Neural cell (in vitro differentiated cells): Measurements from ENCODE around the gene SPDYE1.
"Not testable (repeated sequence)": the region's sequence is repeated elsewhere in the genome, so short reads cannot be mapped to it uniquely, and the experiment has no call there.

Experiments
- EP300 ChIP-seq: fragments of 450-650 bp; conservative IDR thresholded peaks from 2 replicates; pipeline ENCODE4 v1.6.1; 2014; ENCODE audit warnings: antibody characterized with exemption, mild to moderate bottlenecking, moderate library complexity; ENCODE audit not compliant: poor library complexity, severe bottlenecking
- TAF1 ChIP-seq: IDR thresholded peaks from 2 replicates; pipeline ENCODE4 v1.6.1; 2012; ENCODE audit warnings: low read depth
- TF ChIP-seq, protein P1 (sequence below): fragments of 450-650 bp; IDR thresholded peaks from 2 replicates; pipeline ENCODE4 v1.5.1; 2014; ENCODE audit warnings: antibody characterized with exemption, mild to moderate bottlenecking, moderate library complexity; ENCODE audit not compliant: poor library complexity, severe bottlenecking

DNA sequence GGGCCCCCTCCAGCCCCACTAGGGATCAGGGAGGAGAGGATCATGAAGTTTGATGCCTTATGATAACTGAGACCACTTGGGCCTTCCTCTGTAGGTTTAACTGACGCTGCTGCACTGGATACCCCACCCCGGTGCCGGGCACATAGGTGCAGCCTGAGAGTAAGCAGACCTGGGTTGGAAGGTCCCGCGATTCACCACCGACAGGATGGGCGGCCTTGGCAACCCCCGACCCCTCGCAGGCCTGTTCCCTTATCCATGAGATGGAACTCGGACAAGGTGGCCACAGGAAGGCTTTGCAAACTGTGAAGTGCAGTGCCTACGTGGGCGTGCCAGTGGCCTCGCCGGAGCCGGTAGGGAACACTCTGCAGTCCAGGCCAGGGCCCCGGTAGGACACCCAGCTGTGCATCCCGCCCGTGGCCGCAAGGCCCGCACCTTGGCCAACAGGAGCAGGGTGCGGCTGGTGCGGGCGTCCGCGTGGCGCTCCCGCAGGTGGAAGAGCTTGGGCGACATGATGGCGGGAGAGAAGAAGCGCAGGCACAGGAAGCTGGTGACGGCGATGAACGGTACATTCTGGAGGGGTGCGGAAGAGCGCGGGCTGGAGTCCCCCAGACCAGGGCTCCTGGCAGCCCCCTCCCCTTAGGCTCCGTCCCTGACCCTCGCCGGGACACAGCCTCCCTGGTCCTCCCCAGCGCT, 42.2 kb downstream of the SPDYE1 start:
- not testable (repeated sequence) for TF ChIP-seq EP300, TAF1
- TF ChIP-seq, protein P1, sequence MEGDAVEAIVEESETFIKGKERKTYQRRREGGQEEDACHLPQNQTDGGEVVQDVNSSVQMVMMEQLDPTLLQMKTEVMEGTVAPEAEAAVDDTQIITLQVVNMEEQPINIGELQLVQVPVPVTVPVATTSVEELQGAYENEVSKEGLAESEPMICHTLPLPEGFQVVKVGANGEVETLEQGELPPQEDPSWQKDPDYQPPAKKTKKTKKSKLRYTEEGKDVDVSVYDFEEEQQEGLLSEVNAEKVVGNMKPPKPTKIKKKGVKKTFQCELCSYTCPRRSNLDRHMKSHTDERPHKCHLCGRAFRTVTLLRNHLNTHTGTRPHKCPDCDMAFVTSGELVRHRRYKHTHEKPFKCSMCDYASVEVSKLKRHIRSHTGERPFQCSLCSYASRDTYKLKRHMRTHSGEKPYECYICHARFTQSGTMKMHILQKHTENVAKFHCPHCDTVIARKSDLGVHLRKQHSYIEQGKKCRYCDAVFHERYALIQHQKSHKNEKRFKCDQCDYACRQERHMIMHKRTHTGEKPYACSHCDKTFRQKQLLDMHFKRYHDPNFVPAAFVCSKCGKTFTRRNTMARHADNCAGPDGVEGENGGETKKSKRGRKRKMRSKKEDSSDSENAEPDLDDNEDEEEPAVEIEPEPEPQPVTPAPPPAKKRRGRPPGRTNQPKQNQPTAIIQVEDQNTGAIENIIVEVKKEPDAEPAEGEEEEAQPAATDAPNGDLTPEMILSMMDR, result not testable (repeated sequence)
